ENCODE data around the gene ZNF74.
A peak's percentile ranks its signal among the peaks of the same experiment; 100 is the strongest.

ZNF74 gene

DNA sequence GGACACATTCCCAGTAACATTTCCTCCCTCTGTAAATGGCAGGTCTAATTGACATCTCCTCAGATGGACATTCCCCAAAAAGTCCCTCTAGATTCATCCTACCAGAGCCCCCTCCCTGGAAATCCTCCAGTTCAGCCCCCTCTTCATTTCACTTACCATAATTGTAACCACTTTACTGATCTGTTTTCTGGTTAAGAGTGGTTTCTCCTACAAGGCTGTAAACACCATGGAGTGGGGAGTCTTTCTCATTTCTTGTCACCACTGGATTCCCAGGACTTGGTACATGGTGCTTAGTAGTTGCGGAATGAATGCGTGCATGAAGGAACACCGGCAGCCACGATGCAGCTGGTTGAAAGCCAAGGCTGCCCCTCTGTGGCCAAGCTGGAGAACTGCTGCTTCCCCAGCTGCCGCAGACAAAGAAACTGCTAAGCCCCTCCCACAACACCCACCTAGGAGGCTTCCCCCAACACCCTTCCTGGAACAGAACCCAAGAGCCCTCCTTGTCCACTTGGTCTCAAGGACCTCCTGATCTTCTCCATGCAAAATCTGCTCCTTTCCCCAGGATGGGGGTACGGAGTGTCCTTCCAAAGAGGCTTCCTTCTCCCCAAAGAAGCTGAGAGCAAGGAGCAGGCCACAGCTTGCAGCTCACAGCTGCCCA lies 62.2 kb downstream of the ZNF74 start:
- no peak overlapping the region for H3K27ac ChIP-seq
- no peak for TF ChIP-seq ZFX (IDR thresholded peaks at IDR 0.05)
- TF ChIP-seq, protein P1, sequence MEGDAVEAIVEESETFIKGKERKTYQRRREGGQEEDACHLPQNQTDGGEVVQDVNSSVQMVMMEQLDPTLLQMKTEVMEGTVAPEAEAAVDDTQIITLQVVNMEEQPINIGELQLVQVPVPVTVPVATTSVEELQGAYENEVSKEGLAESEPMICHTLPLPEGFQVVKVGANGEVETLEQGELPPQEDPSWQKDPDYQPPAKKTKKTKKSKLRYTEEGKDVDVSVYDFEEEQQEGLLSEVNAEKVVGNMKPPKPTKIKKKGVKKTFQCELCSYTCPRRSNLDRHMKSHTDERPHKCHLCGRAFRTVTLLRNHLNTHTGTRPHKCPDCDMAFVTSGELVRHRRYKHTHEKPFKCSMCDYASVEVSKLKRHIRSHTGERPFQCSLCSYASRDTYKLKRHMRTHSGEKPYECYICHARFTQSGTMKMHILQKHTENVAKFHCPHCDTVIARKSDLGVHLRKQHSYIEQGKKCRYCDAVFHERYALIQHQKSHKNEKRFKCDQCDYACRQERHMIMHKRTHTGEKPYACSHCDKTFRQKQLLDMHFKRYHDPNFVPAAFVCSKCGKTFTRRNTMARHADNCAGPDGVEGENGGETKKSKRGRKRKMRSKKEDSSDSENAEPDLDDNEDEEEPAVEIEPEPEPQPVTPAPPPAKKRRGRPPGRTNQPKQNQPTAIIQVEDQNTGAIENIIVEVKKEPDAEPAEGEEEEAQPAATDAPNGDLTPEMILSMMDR (conservative IDR thresholded peaks at IDR 0.05) = peak; percentile 92

DNA sequence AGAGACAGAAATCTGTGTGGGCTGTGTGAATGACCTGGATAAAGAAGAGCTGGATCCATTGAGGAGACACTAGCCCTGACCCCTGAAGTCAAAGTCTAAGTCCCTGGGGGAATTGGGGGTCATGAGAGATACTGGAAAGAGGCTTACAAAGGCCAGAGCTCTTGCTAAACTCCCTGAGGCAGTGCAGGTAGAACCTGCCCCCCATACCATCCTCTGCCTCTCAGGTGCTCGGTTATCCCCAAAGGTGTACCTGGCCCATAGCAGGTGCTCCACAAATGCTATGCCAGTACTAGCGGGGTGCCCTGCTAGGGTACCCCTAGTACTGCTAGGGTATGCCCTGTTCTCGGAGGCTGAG lies 62.7 kb downstream of the ZNF74 start:
- H3K27ac ChIP-seq = no peak overlapping the region
- TF ChIP-seq, protein P1 (conservative IDR thresholded peaks at IDR 0.05) = no peak
- no peak for TF ChIP-seq ZFX (IDR thresholded peaks at IDR 0.05)

DNA sequence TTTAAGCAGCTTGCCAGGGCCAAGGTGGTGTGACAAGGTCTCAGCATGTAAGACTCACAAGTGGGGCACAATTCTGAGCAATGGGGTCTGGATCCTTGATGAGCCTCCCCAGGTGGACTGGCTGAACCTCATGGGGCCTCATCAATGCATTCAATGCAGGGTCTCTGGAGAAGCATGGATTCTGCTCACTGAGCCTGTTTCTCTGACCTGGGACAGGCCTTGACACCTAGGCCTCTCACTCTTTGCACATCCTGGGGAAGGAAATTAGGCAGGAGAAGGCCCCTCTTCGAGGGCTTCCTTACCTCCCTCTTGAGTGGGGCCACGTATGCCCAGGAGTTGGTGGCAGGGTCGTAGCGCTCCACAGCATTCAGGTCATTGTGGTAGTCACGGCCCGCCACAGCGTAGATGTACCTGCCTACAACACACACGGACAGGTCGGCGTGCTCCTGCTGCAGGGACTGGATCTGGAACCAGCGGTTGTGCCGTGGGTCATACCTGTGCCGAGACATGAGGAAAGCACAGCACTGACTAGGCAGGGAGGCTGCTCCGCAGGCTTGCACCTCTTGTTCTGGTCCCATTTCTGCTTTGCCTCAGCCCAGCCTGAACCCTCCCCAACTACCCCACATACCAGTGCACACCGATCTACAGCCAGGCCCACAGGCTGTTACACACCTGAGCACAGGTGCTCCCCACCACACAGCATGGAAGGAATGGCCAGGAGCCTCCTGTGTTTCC lies 63.7 kb downstream of the ZNF74 start:
- no peak overlapping the region for H3K27ac ChIP-seq
- TF ChIP-seq ZFX (IDR thresholded peaks at IDR 0.05) = no peak
